Breast epithelium (tissue), 4 donors: ENCODE results near the gene SPIB. TPM values are rescaled to one million over a fixed set of nuclear protein-coding genes. Genes with fewer than 3 reads are reported as not detected.

ENCODE experiments used
- DNase-seq, 2 donors: peaks; one replicate each; pipeline ENCODE4 v3.0.0-alpha.2; 2019; ENCODE audit warnings: low spot score in 2 of 2
- H3K27ac ChIP-seq, 2 donors: fragments of 200-600 bp; sonication (generic) in 1 of 2; one replicate each; pipeline ENCODE4 v1.5.1; 2016 to 2019; ENCODE audit warnings: mild to moderate bottlenecking in 1 of 2
- H3K27me3 ChIP-seq, 2 donors: fragments of 200-600 bp; sonication (generic) in 1 of 2; one replicate each; pipeline versions ENCODE4 v1.5.1 to v1.6.0; 2017 to 2019; ENCODE audit warnings: control low read depth in 1 of 2, mild to moderate bottlenecking in 1 of 2
- H3K36me3 ChIP-seq: fragments of 200-600 bp; one replicate; pipeline ENCODE4 v1.5.1; 2019
- H3K4me1 ChIP-seq, 2 donors: fragments of 200-600 bp; sonication (generic); one replicate each; pipeline ENCODE4 v1.5.1; 2016 to 2019; ENCODE audit warnings: control low read depth in 1 of 2
- H3K4me3 ChIP-seq, 3 donors: fragments of 200-600 bp; sonication (generic); 1 replicate in 2 of 3; 2 replicates in 1 of 3; pipeline ENCODE4 v1.5.1; 2016 to 2019; ENCODE audit warnings: mild to moderate bottlenecking in 3 of 3, moderate library complexity in 2 of 3
- H3K9me3 ChIP-seq, 2 donors: fragments of 200-600 bp; sonication (generic) in 1 of 2; one replicate each; pipeline ENCODE4 v1.5.1; 2016 to 2019; ENCODE audit warnings: control low read depth in 1 of 2
- POLR2A ChIP-seq: fragments of 450-650 bp; IDR thresholded peaks from one replicate; pipeline ENCODE4 v1.6.1; 2016; ENCODE audit warnings: antibody characterized with exemption, mild to moderate bottlenecking, moderate library complexity
- POLR2AphosphoS5 ChIP-seq, 3 donors: sonication (generic); formaldehyde crosslinking; IDR thresholded peaks; one replicate each; pipeline ENCODE4 v1.6.1; 2017; ENCODE audit warnings: antibody characterized with exemption in 3 of 3
- intact Hi-C: fragments of 100-400 bp; cut with DNase I; formaldehyde crosslinking; loops from one replicate; pipeline ENCODE4 v1.15.1; 2023; ENCODE audit warnings: low total_unique reads
- total RNA-seq, 3 donors: library from RNA; depleted of rRNA; stranded (reverse); fragments of >200 nt; gene quantifications; one replicate each; pipeline ENCODE4 v1.1.0, GENCODE V29; 2016
- TF ChIP-seq, protein P1 (sequence below), 3 donors: fragments of 450-650 bp; IDR thresholded peaks; one replicate each; pipeline ENCODE4 v1.5.1; 2016 to 2017; ENCODE audit warnings: antibody characterized with exemption in 3 of 3, mild to moderate bottlenecking in 3 of 3, moderate library complexity in 3 of 3

The SPIB gene
- total RNA-seq, 3 donors from 2014 or later, result 0.33 TPM; not detected in 2

DNA sequence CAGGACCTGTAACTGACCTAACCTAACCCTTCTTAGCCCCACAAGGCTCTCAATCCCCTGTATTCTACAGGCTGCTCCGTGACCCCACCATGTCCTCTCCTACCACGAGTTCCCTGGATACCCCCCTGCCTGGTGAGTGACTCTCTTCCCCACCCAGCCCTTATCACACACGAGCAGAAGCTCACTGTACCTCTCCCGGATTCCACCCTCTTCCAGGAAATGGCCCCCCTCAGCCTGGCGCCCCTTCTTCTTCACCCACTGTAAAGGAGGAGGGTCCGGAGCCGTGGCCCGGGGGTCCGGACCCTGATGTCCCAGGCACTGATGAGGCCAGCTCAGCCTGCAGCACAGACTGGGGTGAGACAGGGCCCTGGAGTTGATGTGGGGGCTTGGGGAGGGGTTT is 41.2 kb upstream of the SPIB start:
- Histone ChIP-seq H3K36me3 (peaks cover 8% of the 10 kb centered on the region), H3K4me3 (no peak overlapping the region), H3K9me3 (no peaks in the 10 kb centered on the region), H3K4me1 (no peaks in the 10 kb centered on the region), H3K27ac (peak overlapping the region; percentile 99), H3K27me3 (no peaks in the 10 kb centered on the region)
- no peak for DNase-seq
- TF ChIP-seq, protein P1, sequence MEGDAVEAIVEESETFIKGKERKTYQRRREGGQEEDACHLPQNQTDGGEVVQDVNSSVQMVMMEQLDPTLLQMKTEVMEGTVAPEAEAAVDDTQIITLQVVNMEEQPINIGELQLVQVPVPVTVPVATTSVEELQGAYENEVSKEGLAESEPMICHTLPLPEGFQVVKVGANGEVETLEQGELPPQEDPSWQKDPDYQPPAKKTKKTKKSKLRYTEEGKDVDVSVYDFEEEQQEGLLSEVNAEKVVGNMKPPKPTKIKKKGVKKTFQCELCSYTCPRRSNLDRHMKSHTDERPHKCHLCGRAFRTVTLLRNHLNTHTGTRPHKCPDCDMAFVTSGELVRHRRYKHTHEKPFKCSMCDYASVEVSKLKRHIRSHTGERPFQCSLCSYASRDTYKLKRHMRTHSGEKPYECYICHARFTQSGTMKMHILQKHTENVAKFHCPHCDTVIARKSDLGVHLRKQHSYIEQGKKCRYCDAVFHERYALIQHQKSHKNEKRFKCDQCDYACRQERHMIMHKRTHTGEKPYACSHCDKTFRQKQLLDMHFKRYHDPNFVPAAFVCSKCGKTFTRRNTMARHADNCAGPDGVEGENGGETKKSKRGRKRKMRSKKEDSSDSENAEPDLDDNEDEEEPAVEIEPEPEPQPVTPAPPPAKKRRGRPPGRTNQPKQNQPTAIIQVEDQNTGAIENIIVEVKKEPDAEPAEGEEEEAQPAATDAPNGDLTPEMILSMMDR (IDR thresholded peaks at IDR 0.05), result no peak
- TF ChIP-seq POLR2AphosphoS5 (IDR thresholded peaks at IDR 0.05), result no peak
- no peak for TF ChIP-seq POLR2A
- intact Hi-C loops, result no loop called here

DNA sequence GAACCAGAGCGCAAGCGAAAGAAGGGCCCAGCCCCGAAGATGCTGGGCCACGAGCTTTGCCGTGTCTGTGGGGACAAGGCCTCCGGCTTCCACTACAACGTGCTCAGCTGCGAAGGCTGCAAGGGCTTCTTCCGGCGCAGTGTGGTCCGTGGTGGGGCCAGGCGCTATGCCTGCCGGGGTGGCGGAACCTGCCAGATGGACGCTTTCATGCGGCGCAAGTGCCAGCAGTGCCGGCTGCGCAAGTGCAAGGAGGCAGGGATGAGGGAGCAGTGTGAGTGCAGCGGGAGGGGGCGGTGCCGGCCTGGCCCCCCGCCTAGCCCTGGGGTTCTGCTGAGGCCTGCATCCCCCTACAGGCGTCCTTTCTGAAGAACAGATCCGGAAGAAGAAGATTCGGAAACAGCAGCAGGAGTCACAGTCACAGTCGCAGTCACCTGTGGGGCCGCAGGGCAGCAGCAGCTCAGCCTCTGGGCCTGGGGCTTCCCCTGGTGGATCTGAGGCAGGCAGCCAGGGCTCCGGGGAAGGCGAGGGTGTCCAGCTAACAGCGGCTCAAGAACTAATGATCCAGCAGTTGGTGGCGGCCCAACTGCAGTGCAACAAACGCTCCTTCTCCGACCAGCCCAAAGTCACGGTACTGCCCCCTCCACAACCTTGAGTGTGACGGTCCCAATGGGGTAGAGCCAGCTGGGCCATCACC is 40.4 kb upstream of the SPIB start:
- intact Hi-C loops, result no loop called here
- no peak for TF ChIP-seq POLR2A
- TF ChIP-seq, protein P1 (IDR thresholded peaks at IDR 0.05), result no peak
- TF ChIP-seq POLR2AphosphoS5 (IDR thresholded peaks at IDR 0.05), result no peak
- H3K27ac ChIP-seq, result no peak overlapping the region
- no peak for DNase-seq
- no peak overlapping the region for H3K4me3 ChIP-seq
- no peaks in the 10 kb centered on the region for H3K27me3 ChIP-seq
- no peaks in the 10 kb centered on the region for H3K9me3 ChIP-seq
- no peaks in the 10 kb centered on the region for H3K4me1 ChIP-seq
- peaks cover 8% of the 10 kb centered on the region for H3K36me3 ChIP-seq

DNA sequence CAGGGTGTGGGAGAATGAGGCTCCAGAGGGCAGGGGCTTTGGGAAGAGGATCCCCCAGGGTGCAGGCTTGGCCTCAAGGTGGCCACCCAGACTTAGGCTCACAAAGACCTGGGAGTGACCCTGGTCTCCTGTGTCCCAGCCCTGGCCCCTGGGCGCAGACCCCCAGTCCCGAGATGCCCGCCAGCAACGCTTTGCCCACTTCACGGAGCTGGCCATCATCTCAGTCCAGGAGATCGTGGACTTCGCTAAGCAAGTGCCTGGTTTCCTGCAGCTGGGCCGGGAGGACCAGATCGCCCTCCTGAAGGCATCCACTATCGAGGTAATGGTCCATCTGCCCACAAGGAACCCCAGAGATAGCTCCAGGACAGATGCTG is 39.9 kb upstream of the SPIB start:
- Histone ChIP-seq H3K27ac (no peak overlapping the region), H3K36me3 (peaks cover 8% of the 10 kb centered on the region), H3K4me1 (no peaks in the 10 kb centered on the region), H3K9me3 (no peaks in the 10 kb centered on the region), H3K4me3 (no peak overlapping the region), H3K27me3 (no peaks in the 10 kb centered on the region)
- intact Hi-C loops, result no loop called here
- TF ChIP-seq POLR2AphosphoS5 (IDR thresholded peaks at IDR 0.05) (no peak), POLR2A (no peak)
- TF ChIP-seq, protein P1 (IDR thresholded peaks at IDR 0.05), result no peak
- DNase-seq, result no peak

DNA sequence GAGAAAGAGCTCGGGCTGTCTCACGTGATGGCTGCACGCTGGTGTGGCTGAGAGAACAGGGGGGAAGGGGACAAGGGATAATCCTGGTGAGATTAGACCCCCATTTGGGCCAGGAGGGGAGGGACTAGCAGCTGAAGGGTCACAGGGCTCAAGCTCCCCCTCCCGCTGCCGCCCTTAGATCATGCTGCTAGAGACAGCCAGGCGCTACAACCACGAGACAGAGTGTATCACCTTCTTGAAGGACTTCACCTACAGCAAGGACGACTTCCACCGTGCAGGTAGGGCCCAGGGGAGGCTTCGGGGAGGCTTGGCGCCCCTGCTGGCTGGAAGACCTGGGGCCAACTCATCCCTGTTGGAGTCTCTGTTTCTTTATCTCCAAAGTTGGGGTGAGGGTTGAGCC is 39.1 kb upstream of the SPIB start:
- Histone ChIP-seq H3K27me3 (no peaks in the 10 kb centered on the region), H3K4me3 (no peak overlapping the region), H3K36me3 (peaks cover 8% of the 10 kb centered on the region), H3K27ac (no peak overlapping the region), H3K9me3 (no peaks in the 10 kb centered on the region), H3K4me1 (no peaks in the 10 kb centered on the region)
- TF ChIP-seq POLR2AphosphoS5 (IDR thresholded peaks at IDR 0.05) (no peak), POLR2A (no peak)
- TF ChIP-seq, protein P1 (IDR thresholded peaks at IDR 0.05), result no peak
- DNase-seq, result no peak
- intact Hi-C loops, result no loop called here

DNA sequence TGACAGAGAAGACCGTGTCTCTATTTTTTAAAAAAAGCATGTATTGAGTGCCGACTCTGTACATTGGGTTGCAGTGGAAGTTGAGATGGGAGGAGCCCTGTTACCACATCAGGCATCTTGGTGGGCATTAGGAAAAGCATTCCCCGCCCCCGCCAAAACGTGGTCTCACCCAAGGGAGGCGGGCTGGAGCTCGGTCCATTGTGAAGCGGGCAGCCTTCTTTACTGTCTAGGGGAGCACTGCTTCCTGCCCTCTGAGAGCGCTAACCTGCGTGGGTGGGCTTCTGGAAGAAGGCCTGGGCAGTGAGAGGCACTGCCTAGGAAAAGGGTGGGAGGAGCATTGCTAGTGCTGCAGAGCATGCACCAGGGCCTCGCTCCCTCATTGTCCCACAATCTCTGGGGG is 38.6 kb upstream of the SPIB start:
- Histone ChIP-seq H3K27ac (no peak overlapping the region), H3K4me1 (no peaks in the 10 kb centered on the region), H3K27me3 (no peaks in the 10 kb centered on the region), H3K4me3 (no peak overlapping the region), H3K36me3 (peaks cover 8% of the 10 kb centered on the region), H3K9me3 (no peaks in the 10 kb centered on the region)
- intact Hi-C loops, result no loop called here
- no peak for DNase-seq
- no peak for TF ChIP-seq POLR2AphosphoS5 (IDR thresholded peaks at IDR 0.05)
- TF ChIP-seq, protein P1 (IDR thresholded peaks at IDR 0.05), result no peak
- no peak for TF ChIP-seq POLR2A
